Cardiac fibroblast (primary cell): ENCODE data around the gene RMRP.

ENCODE experiments used
- DNase-seq, 2 donors: peaks; one replicate each; pipeline versions ENCODE4 v3.0.0 to v3.0.0-alpha.2; 2010; ENCODE audit warnings: low read depth in 2 of 2
- H3K4me3 ChIP-seq, 2 donors: replicated peaks in 1 of 2; 1 replicate in 1 of 2; 2 replicates in 1 of 2; pipeline ENCODE4 v1.5.1; 2011; ENCODE audit warnings: low read depth in 2 of 2, low read length in 2 of 2, mild to moderate bottlenecking in 2 of 2, moderate library complexity in 1 of 2
- TF ChIP-seq, protein P1 (sequence below): IDR thresholded peaks from one replicate; pipeline ENCODE4 v1.5.1; 2011; ENCODE audit warnings: low read depth, mild to moderate bottlenecking, low read length, inconsistent platforms

The RMRP gene

DNA sequence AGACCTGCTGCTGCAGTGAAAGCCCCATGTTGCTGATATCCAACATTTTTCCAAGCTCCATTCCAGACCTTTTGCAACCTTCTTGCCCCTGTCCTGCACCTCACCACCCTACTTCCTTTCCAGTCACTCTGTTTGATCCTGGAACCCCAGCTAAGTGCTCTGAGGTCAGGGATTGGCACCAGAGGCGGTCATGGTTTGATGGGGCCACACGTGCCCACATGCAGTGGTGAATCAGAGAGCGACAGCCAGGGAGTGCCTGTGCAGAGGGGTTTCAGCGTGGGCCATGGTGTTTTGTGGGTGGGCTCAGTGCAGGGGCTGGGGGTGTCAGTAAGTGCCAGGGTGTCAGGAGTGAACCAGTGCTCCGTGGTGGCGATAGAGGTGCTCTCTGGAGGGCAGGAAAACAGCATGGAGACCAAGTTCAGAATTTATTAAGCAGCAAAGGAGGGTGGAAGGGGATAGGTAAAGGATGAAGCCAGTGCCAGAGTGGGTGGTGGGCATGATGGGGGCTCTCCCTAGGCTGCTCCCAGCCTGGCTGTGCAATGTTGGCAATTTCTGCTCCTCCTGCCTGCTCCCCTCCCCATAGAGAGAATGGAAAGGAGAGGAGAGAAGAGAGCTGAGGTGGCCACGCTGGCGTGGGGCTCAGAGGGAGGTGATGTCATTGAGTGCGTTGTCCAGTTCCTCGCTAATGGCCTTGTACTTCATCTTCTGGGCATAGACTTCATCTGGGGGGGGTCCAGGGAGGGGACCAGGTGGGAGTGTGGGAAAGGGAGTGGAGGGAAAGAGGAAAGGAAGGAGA, 24.9 kb upstream of the RMRP start:
- no peak for DNase-seq
- TF ChIP-seq, protein P1, sequence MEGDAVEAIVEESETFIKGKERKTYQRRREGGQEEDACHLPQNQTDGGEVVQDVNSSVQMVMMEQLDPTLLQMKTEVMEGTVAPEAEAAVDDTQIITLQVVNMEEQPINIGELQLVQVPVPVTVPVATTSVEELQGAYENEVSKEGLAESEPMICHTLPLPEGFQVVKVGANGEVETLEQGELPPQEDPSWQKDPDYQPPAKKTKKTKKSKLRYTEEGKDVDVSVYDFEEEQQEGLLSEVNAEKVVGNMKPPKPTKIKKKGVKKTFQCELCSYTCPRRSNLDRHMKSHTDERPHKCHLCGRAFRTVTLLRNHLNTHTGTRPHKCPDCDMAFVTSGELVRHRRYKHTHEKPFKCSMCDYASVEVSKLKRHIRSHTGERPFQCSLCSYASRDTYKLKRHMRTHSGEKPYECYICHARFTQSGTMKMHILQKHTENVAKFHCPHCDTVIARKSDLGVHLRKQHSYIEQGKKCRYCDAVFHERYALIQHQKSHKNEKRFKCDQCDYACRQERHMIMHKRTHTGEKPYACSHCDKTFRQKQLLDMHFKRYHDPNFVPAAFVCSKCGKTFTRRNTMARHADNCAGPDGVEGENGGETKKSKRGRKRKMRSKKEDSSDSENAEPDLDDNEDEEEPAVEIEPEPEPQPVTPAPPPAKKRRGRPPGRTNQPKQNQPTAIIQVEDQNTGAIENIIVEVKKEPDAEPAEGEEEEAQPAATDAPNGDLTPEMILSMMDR = no peak
- no peak overlapping the region for H3K4me3 ChIP-seq

GRCh38 chr9:35682051-35682450, 24.2 kb upstream of the RMRP start:
- peak in 1 of 2 donors; percentile 28 for DNase-seq
- TF ChIP-seq, protein P1 = no peak
- no peak overlapping the region for H3K4me3 ChIP-seq

DNA sequence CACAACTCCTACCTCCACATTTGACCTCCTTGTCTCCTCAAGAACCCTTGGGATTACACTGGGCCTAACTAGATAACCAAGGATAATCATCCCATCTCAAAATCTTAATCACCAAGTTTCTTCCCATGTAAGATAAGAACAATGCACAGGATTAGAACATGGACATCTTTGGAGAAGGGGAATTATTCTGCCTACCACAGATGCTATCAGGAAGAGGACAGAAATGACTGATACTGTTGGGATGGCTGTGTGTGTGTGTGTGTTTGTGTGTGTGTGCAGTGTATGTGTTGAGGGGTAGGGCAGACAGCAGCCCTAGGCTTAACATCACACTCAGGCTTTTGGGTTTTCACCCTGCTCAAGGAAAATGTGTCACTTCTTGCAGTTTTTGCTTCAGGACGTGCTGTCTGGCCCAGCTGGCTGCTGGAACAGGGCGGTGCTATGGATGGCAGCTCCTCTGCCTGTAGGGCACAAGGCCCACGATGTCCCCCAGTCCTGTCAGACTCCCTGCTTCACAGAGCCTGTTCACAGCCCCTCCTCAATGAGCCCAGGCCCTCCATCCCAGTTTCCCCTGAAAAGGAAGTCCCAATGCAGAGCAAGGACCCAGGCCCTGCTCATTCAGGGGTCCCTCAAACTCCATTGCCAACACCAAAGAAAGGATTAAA, 23.7 kb upstream of the RMRP start:
- TF ChIP-seq, protein P1 = no peak
- DNase-seq = peak; percentile 35 to 42
- H3K4me3 ChIP-seq = no peak overlapping the region

GRCh38 chr9:35680331-35681105, 22.7 kb upstream of the RMRP start:
- H3K4me3 ChIP-seq = no peak overlapping the region
- DNase-seq = peak; percentile 62 to 67
- TF ChIP-seq, protein P1 = no peak

GRCh38 chr9:35679766-35680330, 22.0 kb upstream of the RMRP start:
- DNase-seq = no peak
- H3K4me3 ChIP-seq = no peak overlapping the region
- TF ChIP-seq, protein P1 = no peak

- DNase-seq = no peak
- H3K4me3 ChIP-seq = no peak overlapping the region
- TF ChIP-seq, protein P1 = no peak
These were observed 21.3 kb upstream of the RMRP start for GRCh38 chr9:35679091-35679490.
